Stimulated activated CD8-positive, alpha-beta memory T cell treated with anti-CD3 and anti-CD28 coated beads, Interleukin-12 subunit alpha, Interleukin-12 subunit beta, amount 100 ng/mL, for 24 hours (primary cell): ENCODE results near the gene TRAM2.

Source experiments
- DNase-seq: peaks from one replicate; pipeline ENCODE4 v3.0.0-alpha.2; 2020; ENCODE audit errors: extremely low read depth

Gene TRAM2

DNA sequence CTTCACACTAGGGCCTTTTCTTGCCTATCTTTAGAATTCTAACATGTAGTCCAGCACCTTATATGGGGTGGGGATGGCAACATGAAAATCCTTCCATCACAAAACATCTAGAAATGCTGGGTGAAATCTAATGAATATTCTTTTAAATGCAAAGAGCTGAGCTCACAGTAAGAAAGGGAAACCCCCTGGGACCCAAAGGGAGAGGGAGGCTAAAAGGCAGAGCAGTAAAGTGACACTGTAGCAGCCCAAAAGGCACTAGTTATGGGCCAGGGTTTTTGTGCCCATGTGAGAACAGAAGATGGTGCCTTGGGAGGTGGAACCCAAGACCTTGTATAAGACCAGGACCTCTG is 66.7 kb downstream of the TRAM2 start:
- no peak for DNase-seq

DNA sequence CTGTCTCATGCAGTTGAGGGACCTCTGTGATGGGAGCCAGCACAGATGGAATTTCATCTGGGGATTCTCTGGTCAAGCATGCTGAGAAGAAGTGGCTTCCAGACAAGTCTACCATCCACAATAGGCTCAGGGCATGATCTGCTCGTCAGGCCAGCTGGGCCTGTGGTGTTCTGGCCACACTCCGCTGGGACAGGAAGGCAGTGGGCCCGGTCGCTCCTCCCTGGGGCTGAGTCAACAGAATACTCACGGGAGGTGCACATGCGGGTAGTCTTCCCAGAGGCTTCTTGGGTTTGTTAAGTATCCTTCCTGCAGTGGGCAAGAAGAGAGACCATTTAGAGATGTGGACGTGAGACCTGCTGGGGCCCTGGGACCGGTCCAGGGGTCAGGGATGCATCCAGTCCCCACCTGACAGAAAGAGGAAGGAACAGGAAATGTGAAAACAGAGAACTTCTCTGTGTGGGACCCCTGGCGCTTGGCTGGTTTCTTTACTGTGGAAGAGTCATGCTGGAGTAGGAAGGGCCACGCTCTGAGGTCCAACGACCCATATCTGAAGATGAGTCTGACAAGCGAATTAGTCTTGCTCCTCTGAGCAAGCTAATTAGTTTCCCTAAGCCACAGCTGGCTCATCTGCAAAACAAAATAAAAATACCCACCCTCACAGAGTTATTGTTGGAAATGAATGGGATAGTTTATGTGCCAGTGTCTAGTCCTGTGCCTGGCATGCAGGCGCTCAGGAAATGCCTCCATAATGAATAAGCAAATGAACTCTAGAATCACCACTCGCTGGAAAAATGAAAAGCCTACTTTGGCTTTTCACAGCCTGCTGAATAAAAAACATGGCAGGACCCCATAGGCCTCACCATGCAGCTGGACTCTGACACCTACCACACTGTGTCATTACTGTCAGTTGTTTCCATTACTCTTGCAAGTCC is 67.3 kb downstream of the TRAM2 start:
- DNase-seq, result no peak

- no peak for DNase-seq
These were observed 68.6 kb downstream of the TRAM2 start for GRCh38 chr6:52508261-52508739.

DNA sequence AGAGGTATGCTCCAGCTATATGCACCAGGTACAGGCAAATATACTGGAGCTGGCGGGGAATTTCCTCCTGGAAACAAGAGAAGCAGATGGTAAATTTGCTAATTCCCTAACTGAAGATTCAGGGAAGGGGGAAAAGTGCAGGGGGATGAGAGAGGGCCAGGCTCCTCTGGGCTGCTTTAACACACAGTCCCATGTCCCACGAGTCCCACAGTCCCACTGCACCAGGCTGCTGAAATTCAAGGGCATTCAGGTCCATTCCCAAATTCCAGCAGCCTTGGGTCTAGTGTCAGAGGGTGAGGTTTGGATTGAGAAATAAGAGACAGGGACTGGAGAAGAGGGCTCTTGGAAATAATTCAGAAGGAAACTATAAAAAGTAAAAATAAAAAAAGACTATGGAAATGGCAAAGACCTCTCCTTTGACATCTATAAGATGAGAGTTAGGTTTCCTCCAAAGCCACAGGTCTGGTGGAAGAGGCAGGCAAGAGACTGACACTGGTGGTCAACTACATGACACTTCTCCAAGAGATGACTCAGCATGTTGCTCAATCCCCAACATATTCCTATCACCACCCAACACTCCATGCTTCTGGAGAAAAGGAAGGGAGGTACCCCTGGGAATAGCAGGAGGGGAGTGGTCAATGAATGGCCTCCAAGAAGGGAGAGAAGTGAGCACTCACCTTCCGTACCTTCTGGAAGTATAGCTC is 69.2 kb downstream of the TRAM2 start:
- no peak for DNase-seq

DNA sequence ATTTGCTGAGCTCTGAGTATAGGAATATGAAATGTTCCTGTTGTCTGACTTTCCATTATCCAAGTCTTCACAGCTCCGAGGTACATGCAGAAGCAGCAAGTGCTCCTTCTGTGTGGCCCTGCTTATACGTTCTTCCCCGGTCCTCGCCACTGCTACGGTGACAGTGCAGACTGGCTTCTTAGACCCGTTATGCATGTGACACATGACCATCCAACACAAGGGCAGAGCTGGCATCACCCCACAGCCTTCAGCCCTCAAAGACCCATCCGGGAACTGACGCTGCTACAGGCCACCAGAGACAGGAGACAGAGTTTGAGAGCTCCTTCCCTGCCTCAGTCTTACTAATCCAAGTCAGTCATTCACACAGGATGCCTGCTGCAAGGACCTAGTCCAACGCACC is 70.4 kb downstream of the TRAM2 start:
- DNase-seq, result no peak

DNA sequence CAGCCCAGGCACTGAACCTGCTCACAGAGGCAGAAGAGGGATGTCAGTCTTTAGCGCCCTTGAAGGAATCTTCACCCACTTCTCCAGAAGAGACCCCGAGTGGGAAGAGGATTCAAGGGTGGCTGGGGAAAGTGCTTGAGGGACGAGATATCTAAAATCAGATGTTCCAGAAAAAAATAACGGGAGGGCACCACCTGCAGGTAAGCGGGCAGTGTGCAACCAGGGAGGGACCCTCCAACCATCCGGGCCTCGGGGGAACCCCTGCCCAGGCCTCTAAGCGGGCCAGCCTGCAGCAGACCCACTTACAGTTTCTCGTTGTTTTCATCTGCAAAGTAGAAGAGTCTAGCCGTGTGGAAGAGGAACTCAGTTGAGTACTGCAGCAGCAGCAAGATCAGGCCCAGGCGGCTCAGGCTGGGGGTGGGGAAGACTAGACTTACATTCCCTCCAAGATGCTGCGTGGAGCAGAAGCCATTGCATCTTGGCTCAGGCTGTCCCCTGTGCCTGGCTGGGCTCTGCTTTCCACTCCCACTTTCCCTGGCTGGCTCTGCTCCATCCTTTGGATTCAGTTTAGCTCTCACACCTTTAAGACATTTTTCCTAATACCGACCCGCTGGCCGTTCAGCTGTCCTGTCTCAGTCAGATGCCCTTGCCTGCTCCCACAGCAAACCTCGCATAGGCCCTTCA is 71.0 kb downstream of the TRAM2 start:
- DNase-seq, result no peak

DNA sequence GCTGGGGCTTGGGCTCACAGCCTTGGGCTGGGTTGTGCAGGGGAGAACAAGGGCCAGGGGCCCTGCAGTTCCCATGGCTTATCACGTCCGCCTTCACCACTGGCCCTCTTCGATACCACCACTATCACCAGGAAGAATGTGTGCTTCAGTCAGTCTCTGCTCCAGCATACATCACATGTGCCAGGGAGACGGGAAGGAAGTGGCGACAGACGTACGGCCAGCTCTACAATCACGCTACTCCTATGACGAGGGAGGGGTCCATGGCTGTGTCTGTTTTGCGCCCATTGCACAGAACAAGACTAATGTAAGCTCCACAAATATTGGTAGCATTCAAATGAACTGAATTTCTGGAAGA is 72.1 kb downstream of the TRAM2 start:
- no peak for DNase-seq

GRCh38 chr6:52503851-52504781 is 72.7 kb downstream of the TRAM2 start:
- no peak for DNase-seq

- no peak for DNase-seq
These were observed 73.5 kb downstream of the TRAM2 start for GRCh38 chr6:52503323-52503747.

- no peak for DNase-seq
These were observed 74.4 kb downstream of the TRAM2 start for GRCh38 chr6:52502306-52503029.

GRCh38 chr6:52500238-52501129 is 76.4 kb downstream of the TRAM2 start:
- no peak for DNase-seq

- DNase-seq, result no peak
These were observed 77.1 kb downstream of the TRAM2 start for GRCh38 chr6:52499681-52500236.

DNA sequence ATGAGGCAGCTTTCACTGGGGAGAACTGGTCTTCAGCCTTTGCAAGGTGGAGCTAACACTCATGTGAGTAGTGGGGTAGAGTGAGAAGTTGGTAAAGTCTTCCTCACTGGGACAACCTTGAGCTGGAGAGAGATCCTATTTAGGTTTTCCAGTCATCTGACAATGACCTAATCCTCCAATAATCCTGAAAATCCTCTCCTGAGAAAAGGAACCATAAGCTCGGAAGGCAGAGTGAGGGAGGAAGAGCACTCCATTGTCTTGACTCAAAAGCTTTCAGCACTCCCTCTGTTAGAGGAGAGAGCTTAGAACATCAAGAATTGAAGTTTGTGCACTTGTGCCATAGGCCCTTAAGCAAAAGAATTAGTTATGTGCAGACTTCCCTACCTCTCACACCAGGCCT is 77.8 kb downstream of the TRAM2 start:
- DNase-seq, result no peak

DNA sequence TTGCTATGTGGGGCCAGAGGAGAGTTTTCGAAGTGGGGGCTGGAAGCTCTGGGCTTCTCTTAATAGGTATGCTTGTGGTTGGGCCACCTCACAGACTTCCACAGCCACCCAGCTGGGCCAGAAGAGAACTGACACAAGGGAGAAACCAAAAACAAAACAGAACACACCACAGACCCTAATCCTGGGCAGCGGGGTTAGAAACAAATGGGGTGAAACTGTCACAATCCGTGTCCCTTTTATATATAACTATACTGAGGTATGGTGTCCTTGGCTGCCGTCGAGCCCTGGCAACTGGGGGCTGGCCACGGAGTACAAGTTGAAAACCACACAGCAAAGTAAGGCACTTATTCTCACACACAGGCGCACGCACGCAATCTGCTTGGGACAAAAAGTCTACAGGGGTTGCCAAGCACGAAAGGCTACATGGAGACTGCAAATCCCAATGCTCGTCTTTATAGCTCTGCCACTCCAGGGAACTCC is 78.3 kb downstream of the TRAM2 start:
- DNase-seq, result no peak

GRCh38 chr6:52497652-52498408 is 79.0 kb downstream of the TRAM2 start:
- no peak for DNase-seq

DNA sequence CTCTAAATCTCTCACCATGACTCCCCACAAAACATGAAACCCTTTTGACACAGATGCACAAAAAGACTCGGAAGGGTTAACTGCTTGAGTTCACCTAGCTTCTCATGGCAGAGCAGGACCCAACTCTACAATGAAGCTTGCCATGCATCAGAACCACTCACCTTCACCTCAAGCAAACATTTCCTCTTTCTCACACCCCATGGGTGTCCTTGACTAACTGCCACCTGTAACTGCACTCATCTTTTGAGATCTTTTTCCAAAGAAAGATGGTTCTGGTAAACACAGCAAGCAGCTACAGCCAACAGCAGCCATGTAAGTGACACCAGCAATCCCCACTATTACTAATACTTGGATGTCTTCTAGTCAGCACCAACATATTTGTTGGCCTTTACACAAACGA is 80.2 kb downstream of the TRAM2 start:
- no peak for DNase-seq

DNA sequence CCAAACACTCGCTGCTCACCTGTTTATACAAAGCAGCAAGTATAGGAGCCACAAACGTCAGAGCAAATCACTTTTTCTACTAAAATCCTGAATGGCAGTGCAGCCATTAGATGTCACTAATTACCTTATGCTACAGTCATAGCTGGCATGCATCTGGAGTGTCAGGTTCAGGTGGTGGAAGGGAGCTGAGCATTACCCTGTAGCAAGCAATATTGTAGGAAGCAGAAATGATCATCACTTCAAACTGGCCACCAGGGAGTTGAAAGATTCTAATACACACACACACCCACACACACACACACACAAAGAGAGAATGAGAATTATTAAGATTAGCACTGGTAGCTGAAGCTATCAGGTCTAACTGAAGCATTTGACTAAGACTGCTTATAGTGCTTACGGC is 80.9 kb downstream of the TRAM2 start:
- DNase-seq, result no peak

DNA sequence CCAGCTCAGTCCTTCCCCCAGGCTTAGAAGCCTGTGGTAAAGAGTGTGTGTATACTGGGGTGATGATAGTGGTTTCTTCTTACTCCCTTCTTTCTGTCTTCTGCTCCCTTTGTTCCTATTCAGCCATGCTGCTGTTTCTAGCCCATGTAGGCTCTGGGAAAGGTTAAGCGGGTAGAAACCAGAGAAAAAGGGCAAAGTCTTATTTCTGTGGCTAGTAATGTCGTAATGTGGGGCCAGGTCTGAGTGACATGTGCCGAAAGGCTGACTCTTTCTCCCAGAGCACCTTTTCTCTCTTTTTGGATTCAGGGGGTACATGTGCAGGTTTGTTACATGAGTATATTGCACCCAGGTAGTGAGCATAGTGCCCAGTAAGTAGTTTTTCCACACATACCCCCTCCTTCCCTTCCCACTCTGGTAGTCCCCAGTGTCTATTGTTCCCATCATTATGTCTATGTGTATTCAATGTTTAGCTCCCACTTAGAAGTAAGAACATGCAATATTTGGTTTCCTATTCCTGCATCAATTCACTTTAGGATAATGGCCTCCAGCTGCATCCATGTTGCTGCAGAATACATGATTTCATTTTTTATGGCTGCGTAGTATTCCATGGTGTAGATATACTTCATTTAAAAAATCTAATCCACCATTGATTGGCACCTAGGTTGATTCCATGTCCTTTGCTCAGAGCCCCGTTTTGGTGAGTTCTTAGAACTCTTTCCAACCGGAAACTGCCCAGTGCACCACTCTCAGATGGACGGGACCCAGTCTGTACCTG is 82.4 kb downstream of the TRAM2 start:
- DNase-seq, result no peak
